ENCODE data around the gene TREH.

The TREH gene

DNA sequence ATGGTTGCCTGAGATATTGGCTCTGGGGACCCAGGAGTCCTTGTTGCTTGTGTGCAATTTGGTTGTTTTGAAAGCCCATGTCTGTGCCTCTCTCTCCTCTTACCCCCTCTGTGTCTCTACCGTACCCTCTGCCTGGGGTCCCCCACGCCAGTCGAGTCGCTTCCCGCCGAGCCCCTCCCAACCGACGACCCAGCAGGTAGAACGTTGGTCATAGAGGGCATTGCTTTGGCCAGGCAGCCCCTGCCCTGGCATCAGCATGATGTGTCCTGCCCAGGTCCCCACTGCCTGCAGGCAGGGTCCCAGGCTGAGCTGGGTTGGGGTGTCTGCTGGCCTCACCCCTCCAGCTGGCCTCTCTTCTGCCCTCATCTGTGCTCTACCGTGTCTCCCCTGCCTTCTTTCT, 35.0 kb downstream of the TREH start:
- DNase-seq, result no peak

DNA sequence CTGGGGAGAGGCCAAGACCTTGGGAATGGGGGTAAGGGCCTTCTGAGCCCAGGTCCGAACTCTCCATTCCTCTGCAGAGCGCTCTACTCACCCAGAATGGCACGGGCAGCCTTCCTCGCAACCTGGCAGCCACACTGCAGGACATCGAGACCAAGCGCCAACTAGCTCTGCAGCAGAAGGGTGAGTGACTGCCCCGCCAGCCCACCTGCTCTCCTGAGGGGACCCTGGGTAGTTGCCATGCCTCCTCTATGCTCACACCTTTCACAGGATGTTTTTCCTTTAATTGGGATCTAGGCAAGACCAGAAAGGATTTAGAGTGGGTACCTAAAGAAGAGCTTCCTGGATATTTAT, 35.5 kb downstream of the TREH start:
- no peak for DNase-seq

DNA sequence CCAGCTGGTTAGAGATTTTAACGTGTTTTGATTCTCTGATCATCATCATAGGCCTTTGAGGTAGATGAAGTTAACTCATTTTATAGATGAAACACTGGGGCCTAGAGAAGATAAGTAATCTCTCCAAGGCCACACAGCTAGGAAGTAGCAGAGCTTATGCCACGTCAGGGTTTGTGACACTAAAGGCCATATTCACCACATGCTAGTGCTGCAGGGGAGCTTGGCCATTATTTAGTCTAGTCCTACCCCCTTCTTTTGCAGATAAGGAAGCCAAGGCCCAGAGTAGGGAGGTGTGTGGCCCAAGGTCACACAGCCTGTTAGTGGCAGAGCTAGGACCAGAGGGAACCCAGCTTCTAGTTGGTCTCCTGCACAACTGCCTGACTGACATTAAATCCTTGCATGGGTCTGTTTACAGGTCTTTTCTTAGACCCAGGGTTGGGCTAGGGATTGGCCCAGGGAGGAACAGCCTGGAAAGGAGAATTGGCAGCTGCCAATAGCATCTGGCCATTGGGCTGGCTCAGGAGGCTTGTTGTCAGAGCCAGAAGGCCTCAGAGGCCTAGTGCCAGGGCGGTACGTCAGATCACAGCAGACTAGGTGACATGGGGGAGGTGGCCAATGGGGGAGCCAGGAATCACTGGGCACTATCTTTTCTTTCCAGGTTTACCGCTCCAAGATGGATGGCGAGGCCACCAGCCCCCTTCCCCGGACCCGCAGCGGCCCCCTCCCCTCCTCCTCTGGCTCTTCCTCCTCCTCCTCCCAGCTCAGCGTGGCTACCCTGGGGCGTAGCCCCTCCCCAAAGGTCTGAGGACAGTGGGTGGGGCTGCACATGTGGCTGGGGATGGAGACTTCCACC, 36.1 kb downstream of the TREH start:
- no peak for DNase-seq

DNA sequence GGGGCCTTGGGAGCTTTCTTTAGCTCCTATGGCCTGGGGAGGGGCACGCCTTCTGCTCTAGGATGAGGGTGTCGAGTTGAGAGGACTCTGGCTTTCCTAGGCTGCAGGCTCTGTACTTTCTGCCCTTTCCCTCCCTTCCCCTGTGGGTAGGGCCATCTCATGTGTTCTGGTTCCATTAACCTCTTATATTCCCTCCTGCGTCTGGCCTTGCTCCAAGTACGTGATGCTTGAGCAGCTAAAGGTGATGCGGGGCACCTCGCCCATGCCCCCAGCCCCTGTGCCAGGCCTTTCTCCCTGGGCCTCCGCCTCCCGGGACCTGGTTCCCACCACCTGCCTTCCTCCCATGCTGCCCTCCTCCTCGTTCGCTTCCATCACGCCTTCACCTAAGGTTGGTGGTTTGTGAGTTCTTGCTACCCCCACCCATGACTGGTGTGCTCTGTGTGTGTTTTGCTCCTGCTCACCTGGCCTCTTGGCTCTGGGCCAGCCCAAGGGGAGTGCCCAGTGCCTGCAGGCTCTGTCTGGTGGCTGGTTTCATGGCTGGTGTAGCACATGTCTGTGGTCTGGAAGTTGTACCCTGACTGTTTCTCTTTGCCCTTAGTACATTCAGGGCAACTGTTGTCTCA, 37.9 kb downstream of the TREH start:
- no peak for DNase-seq

DNA sequence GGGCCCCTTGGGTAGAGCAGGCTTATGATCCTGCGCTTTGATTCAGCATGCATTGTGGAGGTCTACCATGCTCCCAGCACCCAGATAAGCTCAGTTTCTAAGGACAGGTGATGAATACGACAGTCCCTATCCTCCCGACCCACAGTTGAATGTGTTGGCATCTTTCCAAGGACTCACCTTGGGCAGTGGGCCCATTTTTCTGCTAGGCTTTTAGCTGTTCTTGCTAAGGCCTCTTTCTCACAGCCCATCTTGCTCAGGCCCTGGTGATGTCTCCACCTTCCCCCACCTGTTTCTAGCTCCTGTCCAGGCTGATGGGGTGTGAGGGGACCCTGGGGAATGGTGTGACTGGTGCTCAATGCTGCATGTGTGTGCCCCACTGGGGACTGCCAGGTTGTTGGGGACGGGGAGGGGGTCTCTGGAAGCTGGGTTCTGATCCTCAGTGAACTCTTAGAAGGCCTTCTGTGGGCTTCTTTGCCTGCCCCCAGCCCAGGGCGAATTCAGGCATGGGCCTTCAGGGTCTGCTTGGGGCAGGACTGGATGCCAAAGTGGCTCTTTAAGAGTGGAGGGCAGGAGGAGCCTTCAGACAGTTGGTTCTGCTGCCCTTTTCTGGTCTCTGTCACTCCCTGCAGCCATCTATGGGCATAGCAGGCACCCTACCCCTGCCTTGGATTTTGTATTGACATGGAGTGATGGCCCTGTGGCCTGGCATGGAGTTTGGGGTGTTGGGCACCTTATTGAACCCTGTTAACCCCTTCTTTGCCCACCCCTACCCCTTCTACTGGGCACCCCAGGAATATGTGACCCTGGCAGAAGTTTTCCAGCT, 38.9 kb downstream of the TREH start:
- no peak for DNase-seq

DNA sequence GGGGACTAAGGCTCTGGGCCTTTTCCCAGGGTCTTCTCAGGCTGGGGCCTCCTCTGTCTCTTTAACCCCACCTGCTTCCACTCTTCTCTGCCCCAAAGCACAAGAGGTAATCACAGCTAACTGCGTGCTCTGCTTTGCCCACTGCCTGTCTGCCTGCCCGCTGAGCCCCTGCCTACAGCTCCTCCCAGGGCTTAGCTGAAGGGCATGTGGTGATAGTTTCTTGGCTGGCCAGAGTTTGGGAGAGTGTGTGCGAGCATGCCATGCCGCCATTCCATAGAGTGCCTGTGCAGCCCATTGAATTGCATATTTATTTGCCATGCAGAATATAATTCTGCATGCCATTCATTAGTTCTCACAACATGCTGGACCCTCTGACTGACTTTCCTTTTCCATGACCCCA, 39.6 kb downstream of the TREH start:
- DNase-seq, result no peak

DNA sequence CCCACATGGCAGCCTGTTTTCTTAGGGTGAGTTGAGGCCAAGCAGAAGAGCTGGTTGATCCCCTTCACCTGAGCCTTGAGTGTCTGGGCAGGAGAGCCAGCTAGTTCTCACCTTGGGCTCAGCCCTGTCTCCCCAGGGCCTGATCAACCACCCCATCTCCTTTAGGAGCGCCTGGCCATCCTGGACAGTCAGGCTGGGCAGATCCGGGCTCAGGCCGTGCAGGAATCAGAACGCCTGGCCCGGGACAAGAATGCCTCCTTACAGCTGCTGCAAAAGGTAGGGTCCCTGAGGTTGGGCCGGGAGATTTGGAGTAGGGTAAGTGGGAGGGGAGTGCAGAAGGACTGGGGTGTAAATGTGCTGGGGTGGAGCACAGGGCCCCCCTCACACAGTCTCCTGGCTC, 40.7 kb downstream of the TREH start:
- no peak for DNase-seq

DNA sequence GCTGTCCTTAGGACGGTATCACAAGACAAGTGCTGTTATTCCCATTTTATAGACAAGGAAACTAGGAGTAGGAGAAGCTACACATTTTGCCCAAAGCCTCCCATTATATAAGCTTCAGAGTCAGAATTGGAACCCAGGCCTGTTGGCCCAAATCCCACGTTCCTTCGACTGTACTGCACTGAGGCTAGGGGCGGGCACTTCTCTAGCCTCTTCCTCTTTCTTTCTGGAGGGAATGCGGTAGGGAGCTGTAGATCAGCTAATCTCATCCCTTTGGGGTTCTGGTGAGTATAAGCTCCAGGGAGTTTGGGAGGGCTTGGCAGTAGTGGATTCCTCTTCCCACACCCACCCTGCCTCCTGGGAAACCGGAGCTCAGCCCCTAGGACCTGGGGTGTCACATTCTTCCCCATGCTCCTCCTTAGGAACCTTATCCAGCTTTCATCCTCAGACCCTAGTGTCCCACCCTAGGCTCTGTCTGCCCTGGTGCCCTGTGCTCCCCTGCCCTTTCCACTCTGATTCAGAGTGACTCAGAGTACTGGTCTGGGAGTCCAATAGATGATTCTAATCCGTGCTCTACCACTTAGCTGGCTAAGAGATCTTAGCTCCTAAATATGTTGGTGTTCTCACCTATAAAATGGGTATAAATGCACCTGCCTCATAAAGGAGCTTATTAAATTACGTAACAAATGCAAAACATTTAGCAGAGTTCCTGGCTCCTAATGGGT, 42.7 kb downstream of the TREH start:
- DNase-seq, result no peak

DNA sequence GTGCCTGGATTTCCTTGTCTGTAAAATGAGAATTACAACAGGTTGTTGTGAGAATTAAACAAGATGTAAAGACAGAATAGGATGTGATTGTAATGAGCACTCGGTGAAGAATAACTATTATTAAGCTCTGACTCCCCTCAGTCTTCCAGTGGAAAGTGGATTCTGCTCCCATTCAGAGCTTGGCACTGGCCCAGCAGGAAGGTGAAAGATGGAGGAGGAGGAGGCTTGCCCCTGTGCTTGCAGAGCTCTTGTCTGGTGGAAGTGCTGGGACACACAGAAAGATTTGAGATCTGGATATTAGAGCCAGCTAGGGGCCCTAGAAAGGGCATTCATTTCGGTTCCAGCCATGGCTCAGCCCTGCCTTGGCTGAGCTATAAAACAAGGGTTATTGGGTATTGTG, 43.8 kb downstream of the TREH start:
- DNase-seq, result no peak

DNA sequence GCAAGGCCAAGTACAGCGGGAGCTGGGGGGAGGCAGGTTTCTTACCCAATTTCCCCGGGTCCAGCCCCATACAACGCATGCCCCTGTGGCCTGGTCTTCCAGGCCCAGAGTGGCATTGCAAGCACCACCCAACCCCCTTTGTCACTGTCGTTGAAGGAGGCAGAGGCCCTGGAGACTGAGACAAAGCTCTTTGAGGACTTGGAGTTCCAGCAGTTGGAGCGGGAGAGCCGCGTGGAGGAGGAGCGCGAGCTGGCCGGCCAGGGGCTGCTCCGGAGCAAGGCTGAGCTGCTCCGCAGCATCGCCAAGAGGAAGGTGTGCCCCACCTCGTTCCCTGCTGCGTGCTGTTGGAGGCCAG, 44.2 kb downstream of the TREH start:
- DNase-seq, result no peak

DNA sequence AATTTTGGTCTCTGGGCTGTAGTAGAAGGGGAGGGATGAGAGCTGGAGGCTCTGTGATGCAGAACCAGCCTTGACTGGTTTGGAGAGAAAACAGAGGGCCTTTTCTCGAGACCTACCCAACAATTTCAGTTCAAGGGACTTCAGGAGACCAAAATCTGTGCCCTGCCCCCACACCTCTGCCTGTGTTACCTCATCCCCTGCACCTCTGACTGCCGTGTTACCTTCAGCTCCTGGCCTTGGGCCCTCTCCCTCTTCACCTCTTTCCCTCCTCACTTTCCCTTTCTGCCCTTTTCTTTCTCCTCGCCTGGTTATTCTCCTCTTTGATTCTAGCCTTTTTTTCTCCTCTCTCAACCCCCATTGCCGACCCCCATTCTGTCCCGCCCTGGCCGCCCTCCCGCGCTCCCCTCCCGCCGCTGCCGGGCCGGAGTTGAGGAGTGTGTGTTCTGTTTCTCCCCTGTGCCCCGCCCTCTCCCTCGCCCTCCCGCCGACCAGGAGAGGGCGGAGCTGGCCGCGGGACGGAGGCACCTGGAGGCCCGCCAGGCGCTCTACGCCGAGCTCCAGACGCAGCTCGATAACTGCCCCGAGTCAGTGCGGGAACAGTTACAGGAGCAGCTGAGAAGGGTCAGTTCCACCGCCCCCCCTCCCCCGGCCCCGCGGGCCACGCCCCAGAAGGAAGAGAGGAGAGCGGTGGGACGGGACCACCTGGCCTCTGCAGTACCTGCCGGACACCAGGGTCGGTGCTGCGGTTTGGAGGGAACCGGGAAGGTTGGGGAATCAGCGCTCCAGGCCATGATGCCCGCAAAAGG, 44.8 kb downstream of the TREH start:
- no peak for DNase-seq

DNA sequence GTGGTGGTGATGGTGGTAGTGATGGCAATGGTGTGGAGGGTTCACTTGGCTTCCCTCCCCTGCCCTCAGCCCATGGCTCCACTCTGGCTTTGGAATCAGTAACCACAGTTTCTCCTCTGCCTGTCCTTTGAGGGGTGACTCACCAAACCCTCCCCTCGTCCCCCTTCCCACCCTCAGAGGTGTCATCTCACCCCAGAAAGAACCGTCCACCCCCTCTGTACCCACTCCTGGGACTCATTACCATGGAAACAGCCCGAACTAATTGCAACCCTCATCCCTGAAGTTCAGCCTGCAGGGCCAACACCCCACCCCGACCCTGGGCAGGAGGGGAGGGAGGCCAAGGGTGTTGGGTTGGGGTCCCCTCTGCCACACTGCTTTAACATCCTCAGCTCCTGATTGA, 45.5 kb downstream of the TREH start:
- DNase-seq, result no peak

DNA sequence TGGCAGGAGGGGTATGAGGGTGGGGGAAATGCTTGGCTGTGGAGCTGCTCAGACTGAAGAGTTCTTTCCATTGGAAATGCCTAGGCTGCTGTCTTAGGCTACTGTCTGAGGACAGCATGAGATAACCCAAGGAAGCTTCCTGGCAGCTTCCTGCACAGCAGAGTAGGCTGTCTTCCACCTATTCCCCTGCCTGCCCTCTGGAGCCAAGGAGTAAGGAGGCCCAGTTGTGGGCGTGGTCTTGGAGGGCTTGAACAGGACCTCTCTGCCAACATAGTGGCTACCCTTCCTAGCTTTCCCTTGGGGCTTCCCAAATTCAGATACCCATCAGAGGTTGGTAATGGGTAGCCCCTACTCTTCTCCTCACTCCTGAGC, 46.1 kb downstream of the TREH start:
- no peak for DNase-seq

DNA sequence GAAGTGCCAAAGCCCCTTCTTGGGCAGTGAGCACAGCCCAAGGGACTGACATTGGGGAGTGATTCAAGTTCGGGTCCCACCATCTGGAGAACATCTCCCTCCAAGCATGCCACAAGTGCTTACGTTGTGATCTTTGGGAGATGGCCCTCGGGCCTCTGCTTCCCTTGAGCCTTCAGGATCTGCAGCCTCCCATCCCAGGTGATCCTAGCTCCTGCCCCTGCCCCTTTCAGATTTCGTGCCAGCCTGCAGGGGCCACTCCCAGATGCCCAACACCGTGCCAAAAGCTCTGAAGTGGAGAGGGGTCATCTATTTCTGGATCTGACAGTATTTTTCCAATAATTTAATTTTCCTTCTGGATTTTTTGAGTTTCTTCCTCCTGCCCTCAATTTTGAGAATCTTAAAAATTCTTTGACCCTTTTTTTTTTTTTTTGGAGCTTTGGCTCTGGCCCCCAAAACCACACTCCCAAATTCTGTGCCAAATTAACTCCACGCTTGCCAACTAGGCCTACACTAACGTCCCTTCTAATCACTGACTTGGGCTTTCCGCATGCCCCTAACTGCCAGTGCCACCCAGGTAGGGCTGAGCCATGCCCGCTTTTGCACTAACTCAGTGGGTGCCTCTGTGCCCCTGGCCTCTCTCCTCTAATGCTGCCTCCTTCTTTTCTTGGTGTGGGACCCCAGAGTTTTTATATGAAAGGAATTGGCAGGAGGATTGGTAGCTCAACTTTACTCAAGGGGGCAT, 46.7 kb downstream of the TREH start:
- DNase-seq, result no peak

DNA sequence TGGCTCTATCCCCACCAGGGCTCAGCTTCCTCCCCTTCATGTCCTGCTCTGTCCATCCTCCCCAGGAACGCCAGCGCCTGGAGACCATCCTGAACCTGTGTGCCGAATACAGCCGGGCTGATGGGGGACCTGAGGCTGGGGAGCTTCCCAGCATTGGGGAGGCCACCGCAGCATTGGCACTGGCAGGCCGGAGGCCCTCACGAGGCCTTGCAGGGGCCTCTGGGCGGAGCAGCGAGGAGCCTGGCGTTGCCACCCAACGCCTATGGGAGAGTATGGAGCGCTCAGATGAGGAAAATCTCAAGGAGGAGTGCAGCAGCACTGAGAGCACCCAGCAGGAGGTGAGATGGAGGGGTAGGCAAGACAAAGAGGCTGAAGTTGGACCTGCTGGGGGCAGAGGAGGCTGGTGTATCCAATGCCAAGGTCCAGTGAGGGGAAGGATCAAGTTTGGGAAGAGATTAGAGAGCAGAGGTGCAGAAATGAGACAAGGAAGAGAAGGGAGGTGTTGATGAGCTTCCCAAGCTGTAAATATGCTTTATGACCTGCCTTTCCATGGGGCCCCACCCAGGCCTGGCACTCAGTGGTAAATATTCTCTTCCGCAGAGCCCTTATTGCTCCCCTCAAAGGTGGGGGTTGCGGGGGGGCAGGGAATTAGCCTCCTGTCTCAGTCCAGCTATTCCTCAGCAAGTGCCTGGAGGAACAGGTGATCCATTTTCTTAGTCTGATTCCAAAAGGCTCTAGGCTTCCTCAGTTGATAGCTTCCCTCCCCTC, 48.1 kb downstream of the TREH start:
- no peak for DNase-seq

DNA sequence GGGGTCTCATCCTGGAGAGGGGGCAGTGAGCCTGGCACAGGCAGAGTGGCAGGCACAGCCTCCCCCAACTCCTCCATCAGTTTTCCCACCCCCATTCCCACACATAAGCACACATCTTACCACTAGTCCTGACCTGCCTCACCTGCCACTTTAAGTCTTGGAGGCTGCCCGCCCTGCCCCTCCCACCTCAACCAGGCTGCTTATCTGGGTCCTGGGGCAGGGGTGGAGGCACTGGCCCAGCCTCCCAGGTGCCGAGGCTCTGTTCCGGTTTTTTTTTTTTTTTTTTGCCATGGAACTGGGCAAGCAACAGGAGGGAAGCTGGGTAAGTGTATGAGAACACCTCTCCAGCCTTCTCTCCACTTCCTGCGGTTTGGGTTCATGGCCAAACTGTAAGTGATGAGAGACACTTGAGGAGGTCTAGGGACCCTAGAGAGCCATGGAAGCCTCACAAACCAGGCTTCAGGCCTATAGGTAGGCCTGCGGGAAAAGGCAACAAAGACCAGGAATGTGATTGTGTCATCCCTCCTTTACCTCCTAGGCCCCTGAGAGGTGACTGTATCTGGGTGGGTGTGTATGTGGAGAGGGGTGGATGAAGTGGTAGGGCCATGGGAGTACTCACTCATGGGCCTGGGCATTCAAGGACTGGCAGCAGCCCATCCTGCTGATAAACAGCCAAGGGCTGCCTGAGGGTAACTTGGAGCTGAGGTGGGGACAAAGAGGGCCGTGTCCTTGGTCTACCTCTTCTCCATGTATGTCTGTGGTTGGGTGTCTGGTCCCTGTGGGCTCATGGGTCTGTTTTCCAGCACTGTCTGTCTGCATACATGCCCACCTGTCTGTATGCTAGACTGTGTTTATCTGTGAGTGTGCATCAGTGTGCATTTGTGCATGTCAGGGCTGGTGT, 49.4 kb downstream of the TREH start:
- no peak for DNase-seq

DNA sequence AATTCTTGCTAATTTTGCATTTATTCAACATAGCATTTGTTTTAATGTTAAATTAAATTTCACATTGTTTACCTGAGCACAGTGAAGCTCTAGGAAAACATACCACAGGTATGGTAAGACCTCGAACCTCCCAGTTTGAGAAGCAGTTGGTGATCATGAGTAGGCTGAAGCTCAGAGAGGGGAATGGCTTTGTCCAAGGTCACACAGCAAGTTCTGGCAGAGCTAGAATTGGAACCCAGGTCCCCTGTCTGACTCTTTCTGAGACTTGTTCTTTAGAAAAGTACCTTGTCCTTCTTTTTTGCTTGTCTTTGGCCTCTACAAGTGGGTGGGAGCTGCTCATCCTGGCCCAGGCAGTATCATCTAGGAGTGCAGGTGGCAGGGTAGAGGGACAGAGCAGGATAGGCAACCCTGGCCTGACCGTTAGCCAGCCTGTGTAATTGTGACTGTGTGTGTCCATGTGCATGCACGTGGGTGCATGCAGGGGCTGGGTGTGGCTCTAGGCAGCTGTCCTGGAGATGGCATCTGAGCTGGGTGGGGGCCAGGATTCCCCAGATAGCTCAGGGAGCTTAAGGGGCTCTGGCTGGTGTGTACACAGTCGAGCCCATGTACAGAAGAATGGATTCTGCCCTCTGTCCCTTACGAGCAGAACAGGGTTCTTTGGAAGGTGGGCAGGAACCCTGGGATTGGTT, 50.4 kb downstream of the TREH start:
- no peak for DNase-seq

DNA sequence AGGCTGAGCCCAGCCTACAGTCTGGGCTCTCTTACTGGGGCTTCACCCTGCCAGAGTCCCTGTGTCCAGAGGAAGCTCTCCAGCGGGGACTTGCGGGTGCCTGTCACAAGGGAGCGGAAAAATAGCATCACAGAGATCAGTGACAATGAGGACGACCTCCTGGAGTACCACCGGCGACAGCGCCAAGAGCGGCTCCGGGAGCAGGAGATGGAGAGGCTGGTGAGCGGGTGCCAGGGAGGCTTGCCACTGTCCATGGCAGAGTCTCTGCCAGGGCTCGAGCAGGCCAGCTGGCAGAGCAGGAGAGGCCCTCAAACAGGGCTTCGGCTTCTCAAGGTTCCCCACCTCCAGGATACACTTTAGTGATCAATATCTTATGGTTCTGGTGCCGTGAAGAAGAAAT, 51.0 kb downstream of the TREH start:
- no peak for DNase-seq

DNA sequence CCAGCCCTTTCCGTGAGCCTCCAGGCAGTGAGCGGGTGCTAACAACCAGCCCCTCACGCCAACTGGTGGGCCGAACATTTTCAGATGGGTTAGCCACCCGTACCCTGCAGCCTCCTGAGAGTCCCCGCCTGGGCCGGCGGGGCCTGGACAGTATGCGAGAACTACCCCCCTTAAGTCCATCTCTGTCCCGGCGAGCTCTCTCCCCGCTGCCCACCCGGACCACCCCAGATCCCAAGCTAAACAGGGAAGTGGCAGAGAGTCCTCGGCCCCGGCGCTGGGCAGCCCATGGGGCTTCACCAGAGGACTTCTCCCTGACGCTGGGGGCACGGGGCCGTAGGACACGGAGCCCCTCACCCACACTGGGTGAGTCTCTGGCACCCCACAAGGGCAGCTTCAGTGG, 51.4 kb downstream of the TREH start:
- no peak for DNase-seq
